SK-N-MC (cell line): Measurements from ENCODE around the gene ADARB2.

Source experiments
- EZH2 ChIP-seq: fragments of 200-600 bp; sonication (generic); IDR thresholded peaks from one replicate; pipeline ENCODE4 v1.6.1; 2017; ENCODE audit warnings: antibody characterized with exemption
- POLR2AphosphoS5 ChIP-seq: IDR thresholded peaks from 2 replicates; pipeline ENCODE4 v1.6.1; 2012; ENCODE audit warnings: mild to moderate bottlenecking, low read depth, low read length, borderline replicate concordance

DNA sequence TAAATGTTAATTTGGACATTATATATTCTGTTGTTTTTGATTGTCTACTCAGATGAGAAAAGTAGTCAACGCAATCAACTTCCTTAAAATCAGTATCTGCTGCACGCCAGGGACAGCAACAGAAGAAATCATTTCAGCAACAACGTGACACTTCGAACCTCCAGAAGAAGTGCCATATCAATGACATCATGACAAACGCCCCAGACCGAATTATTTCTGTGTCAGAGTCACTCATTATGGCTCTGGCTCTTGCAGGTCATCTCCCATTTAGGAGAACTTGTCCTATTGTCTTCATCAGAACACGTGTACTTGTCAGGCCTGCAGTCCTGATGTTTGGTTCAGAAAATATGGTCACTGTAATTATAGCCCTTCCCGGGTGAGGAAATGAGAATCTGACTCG, 276.3 kb downstream of the ADARB2 start:
- TF ChIP-seq POLR2AphosphoS5: no peak
- TF ChIP-seq EZH2: no peak
